NCI-H1436 treated with DMSO at 0.1 percent for 48 hours (cell line): ENCODE measurements around the gene KLK6.

ENCODE experiments used
- DNase-seq: peaks from one replicate; lab custom pipeline; 2025; lab: John Stamatoyannopoulos, UW

Gene KLK6

DNA sequence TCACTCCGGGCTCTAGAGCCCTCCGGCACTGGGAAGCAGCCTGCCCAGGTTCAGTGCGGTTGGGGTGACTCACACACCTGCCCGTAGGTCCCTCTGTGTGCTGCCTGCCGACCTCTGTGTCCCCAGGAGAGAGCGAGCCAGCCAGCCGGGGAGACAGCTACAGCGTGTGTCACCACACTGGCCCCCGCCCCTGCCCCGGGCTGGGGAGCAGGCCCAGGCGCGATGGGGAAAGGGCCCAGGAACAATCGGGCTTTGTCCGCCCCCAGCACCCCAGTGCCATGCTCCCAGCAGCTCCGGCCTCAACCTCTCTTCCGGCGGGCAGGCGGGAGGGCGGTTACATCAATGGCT lies at the start of gene KLK6:
TSS of gene KLK6 (minus strand) at position 179 of the 348 bp plus-strand sequence. CDS start 1,487 bp downstream, outside the sequence.
- no peak for DNase-seq

DNA sequence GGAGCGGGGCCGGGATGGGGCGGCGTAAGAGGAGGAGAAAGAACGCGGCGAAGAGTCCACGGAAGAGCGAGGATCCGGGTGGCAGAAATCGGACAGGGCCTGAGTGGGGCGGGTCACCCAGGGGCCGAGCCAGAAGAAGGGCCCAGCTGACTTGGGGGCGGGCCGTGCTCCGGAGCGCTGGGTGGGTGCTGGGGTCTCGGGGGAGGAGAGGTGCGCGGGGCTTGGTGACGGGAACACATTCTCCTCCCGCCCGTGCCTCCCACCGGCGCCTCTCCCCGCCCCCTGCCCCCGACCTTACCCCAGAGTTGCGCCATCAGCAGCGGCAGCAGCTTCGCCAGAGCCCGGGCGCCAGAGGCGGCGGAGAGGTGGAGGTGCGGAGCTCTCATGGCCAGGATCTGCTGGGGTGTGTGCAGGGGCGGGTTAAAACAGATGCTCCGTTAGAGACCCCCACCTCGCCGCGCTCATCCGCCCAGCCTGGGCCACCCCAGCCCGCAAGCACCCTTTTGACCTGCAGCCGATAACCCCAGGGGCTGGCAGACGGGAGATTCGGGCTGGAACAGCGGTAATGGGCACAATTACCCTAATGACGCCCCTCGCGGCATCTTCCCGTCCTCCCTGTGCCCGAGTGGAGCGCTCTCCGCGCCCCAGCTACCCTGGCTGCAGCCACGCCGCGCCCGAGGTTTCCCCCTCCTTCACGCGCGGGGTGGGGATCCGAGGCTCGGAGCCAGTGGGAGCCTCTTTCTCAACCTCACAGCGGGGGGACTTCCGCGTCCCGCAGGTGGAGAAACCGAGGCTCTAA lies 49.6 kb upstream of the KLK6 start:
- DNase-seq, result no peak

DNA sequence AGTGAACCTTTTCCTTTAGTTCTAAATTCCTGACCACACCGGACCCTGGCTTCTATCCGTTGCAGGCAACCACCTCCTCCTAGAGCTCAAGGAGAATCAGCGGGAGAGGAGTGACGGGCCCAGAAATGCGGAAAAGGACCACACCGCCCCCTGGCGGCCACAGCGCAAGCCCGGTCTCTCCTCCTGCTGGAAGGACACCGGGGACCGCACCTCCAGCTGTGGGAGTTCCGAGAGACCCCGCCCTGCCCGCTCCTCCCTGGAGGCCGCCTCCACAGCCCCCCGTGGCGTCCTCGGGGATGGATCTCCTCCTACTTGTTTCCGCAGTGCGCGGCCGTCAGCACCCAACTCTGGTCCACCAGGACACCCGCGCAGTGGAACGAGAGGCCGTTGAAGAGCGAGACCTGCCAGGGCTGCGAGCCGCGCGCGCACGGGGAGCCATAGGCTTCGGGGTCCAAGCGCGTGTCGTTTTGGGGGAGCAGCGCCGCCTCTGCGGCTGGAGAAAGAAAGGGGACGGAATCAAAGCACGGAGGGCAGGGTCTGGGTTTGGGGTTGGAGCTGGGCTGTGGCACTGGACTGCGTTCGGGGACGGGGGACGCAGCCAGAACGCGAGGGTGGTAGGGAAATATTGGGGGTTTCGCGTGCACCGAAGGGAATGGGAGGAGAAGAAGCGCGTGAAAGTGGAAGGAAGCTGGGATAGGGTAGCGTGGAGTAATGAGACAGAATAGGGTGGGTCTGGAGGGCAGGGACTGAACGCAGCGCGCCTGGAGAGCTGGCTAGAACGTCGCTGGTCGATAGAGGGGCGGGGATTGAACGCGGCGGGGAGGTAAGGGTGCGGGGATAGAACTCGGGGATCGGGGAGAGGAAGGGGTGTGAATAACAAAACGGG lies 47.6 kb upstream of the KLK6 start:
- DNase-seq, result no peak

DNA sequence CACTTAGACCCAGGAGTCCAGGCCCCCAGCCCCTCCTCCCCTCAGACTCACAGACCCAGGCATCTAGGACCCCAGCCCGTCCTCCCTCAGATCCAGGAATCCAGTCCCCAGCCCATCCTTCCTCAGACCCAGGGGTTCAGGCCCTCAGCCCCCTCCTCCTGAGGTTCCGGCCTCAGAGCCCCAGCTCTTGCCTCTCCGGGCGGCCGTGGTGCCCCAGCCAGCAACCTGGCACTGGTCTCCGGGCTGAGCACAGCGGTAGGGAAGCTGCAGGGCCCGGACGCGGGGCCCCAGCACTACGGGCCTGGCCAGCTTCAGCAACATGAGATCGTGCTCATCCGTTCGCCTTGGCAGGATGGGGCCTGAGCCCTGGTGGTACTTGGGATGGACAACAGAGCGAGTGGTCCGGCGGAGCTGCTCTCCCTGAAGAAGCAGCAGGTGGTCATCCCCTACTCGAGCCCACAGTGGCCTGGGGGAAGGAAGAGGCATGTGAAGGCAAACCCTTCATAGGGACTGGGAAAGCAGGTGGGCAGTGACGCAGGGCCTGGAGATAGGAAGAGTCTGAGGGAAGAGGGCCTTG lies 46.4 kb upstream of the KLK6 start:
- no peak for DNase-seq

DNA sequence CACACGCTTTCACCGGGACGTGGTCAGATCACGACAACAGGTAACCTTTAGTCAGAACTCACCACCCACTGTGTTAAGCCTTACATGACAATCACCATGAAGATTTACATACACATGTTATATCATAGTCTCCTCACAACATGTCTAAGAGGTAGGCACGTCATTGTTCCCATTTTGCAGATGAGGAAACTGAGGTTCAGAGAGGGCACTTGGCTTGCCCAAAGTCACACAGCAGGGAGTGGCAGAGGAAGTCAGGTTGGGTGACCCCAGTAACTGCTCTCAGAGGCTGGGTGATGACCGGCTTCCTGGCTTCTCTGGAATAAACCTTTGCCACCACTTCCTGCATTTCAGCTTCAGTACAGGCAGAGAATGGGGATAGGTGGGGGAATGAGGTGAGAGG lies 44.9 kb upstream of the KLK6 start:
- DNase-seq, result no peak

DNA sequence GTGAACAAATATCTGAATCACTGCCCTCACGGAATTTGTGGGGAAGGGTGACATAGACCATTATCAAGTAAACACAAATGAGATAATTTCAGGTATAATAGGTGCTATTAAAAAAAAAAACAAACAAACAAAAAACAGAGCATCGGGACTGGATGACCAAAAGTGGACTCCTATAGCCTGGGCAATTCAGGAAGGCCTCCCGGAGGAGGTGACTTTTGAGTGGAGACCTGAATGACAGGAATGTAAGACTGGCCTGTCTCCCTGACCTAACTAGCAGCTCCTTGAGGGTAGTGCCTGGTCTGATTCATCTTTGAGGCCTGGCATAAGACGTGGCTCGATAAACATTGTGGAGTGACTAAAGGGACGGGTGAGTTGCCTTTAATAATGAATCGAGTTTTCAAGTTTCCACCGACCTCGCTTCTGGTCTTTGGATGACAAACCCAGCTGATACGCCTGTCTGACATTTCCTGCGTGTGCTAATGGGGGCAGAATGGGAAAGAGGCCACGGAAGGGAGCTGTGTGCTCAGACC lies 43.3 kb upstream of the KLK6 start:
- no peak for DNase-seq

DNA sequence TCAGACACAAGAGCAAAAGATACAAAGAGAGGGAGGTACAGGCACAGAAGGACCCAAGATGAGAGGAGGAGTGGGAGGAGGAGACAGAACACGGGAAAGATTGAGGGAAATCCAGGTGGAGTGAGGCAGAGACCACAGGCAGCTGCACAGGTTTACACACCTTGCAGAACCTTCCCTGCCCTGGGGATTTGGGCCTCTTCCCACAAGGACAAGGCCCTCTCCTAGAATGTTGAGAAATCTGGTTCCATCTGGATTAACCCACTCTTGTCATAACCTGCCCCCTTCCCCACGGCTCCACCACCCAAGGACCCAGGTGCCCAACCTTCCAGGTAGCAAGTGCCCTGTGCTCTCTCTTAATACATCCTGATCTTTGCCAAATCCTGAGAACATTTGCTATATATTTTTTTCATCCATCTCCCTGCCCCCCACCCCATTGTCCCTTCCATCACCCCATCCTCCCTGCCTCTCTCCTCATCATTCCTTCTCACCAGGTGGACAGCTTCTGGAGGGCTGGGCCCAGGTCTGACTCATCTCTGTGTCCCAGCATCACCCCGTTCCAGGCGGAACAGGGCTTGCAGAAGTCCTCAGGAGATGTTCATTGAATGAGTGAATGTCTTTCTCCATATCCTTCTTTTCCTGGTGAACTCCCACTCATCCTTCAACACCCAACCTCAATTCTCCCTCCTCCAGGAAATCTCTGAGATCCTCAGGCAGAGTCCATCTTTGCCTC lies 40.8 kb upstream of the KLK6 start:
- DNase-seq, result no peak

DNA sequence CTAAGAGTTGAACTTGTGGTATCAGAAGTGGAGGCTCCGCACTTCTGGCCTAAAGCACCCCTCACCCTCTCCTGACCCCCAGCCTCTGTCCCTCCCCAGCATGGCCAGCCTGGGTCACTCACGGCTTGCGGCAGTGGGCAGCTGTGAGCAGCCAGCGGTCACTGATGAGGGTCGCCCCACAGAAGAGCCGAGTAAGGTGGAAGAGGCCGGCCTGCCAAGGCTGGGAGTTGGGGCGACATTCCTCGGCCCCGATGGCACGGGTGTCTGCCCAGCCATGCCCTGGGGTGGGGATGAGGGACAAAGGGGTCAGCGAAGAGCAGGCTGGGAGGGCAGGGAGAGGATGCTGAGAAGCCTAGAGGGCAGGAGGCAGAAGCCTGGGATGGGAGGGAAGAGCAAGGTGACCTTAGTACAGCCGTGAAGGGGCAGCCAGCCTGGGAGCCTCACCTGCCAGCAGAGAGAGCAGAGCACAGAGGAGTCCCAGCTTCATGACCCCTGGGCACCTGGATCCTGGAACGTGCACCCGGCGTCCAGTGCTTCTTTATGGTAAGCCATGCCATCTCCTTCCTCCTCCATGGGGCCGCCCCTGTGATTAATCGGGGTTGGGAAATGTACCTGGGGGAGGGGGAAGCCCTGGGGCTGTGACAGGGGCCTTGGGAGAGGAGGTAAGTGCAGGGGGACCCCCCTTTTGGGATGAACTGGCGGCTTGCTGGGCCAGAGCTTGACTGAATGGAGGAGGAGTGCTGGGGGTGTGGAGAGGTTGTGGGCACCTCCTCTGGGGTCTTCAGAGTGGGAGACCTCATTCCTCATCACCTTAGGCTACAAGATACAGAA lies 39.9 kb upstream of the KLK6 start:
- DNase-seq, result no peak

DNA sequence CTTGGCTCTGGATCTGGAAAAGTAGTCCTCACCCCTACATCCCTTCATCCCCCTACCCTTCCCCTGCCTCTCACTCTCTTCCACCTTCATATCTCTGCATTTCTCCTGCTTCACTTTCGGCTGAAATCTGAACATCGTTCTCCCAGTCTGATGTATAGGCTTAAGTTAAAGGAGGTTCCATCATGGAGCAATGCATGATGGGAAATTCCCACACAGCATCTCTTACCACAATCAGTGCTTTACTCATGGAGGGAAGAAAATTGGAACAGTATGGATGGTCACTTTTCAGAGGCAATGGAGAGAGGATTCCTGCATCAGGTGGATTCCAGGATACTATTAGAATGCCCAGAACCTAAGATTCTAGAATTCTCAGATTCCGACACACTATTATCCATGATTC lies 38.1 kb upstream of the KLK6 start:
- no peak for DNase-seq

DNA sequence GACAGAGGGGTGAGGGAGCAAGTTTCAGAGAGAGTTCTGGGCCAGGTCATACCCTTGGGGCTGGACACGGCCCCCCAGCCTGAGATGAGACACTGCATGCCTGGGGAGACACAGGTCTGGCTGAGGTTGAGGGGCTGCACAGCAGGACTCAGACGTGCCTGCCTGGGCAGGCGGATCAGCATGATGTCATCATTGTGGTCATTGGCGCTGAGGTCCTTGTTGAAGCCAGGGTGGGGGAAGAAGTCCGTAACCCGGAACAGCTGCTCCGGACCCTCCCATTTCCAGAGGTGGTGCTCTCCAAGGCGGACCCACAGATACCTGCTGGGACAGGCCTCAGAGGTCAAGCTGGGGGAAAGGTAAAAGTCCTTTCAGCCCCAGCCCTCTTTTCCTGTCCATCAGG lies 37.0 kb upstream of the KLK6 start:
- no peak for DNase-seq

DNA sequence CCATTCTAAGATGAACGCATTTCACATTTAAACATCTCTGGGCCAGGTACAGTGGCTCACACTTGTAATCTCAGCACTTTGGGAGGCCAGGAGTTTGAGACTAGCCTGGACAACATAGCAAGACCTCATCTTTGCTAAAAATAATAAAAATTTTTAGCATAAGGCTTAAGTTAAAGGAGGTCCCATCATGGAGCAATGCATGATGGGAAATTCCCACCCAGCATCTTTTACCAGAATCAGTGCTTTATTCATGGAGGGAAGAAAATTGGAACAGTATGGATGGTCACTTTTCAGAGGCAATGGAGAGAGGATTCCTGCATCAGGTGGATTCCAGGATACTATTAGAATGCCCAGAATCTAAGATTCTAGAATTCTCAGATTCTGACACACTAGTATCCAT lies 35.9 kb upstream of the KLK6 start:
- DNase-seq, result no peak

DNA sequence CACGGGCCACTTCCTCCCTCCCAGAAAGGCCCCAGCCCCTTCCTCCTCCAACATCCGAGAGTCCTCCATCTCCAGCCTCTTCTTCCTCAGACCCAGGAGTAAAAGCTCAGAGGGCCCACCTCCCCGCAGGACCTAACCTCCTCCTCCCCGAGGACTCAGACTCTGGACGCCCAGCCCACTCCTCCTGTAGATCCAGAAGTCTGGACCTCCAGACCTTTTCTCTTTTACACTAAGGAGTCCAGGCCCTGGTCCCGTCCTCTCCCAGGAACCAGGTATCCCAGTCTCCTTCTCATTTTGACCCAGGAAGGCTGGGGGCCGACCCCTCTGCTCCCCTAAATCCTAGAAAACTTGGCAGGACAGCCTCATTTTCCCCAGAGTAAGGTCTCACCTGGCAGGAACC lies 33.9 kb upstream of the KLK6 start:
- DNase-seq, result no peak

DNA sequence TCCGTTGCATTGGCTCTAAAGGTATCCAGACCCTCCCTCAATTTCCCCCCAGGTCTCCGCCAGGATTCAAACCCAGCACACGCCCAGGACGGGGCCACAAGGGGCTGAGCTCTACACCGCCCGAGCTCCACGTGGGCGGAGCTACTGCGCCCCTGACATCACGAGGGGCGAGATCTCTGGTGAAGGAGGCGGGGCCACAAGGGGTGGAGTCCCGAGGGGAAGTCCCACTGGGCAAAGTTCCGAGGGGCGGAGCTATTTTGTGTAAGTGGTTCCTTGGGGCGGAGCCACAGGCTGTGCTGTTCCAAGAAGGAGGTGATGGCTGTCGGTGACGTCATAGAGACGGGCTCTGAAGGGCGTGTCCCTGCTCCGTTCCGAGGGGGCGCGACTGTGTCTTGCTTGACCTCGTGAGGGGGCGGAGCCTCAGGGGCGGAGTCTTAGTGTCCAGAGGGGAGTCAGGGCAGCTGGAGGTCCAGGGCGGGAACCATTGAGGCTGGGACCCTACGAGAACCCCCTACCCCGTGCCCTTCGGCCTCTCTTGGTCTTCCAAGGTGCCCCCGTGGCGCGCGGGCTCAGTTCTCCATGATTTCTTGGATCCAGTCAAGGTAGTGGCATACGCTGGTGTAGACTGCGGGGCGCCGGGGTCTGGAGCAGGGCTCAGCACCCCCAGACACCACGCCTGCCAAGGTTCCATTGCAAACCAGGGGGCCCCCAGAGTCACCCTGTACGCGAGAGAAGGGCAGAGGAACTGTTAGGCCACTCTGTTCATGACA lies 33.3 kb upstream of the KLK6 start:
- no peak for DNase-seq

DNA sequence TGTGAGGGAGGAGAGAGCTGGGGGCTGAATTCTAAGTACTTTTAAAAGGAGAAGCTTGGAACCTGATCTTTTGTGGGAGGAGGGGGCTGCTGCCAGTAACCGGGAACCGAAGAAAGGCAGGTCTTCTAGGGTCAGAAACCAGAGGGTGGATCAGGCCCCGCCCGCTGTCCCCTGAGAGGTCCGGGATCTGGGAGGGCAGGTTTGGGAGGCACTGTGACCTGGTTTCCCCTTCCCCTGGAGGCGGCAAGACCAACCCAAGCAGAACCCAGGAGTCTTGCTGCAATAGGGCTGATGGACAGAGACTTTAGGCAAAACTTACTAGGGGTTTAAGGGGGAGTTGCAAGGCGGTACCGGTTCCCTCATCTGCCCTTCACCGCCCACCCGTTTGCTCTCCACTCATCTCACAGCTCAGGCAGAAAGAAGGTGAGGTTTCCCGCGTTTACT lies 32.7 kb upstream of the KLK6 start:
- no peak for DNase-seq

DNA sequence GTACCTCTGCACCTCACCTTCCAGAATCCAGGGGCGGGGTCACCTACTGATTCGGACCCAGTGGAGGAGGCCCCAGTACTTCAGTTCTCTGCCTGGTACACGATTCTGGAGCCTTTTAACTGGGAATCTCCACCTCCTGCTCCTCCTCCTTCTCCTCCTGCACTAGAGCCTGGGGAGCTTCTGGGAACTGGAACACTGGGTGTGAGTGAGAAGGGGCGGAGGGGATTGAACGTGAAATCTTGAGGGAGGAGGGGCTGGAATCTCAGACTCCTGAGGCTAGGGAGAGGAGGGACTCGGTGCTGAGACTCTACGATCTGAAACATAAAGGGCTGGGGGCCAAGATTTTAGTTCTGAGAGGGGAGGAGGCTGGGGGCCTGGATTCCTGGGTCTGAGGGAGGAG lies 32.1 kb upstream of the KLK6 start, which contains the start of gene KLK8:
TSS of gene KLK8 (minus strand) at position 90 of the 400 bp plus-strand sequence. CDS start 437 bp downstream, outside the sequence.
- DNase-seq, result no peak

DNA sequence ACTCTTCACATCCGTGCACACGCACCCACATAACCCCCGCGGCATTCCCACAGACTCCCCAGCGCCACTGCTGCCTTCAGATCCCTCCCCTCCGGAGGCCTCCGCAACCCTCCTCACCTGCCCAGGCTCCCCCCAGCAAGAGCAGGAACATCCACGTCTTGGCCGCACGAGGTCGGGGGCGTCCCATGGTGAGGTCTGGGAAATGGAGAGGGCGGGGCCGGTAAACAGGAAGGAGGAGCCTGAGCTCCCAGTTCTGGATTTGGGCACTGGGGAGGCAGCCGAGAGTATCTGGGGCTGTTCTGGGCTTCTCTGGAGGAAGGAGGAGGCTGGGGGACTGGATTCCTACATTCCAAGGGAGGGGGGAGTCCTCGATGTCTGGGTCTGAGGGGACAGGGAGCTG lies 31.6 kb upstream of the KLK6 start:
- DNase-seq, result no peak

DNA sequence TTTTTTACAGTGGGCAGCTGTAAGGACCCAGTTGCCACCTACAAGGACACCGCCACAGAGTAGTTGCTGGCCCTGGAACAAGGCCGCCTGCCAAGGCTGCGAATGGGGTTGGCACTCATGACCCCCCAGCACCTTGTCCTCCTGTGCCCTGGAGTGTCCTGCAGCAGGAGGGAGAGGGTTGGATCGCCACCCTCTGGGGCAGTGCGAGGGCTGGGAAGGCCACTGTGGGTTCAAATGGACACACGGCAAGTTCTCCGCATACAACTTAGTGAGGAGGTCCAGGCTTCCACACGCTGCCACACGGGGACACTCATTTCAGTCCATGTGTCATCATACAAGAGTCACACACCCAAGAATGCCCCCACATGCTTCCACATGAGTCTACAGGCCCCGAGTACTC lies 31.0 kb upstream of the KLK6 start:
- no peak for DNase-seq

DNA sequence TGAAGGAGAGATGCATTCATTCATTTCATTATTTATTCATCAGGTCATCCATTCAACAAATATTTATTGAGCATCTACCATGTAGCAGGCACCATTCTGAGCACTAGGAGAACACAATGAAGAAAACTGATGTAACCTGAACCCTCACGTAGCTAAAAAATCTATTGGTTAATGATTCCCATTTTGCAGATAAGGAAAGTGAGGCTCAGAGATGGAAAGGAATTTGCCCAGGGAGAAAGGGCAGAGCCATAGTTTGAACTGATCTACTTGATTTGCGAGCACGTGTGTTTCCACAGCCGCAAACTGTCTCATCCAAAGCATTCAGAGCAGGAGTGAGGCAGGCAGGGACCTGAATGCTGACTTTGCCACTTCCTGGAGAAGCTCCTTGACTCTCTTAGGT lies 29.3 kb upstream of the KLK6 start:
- no peak for DNase-seq

DNA sequence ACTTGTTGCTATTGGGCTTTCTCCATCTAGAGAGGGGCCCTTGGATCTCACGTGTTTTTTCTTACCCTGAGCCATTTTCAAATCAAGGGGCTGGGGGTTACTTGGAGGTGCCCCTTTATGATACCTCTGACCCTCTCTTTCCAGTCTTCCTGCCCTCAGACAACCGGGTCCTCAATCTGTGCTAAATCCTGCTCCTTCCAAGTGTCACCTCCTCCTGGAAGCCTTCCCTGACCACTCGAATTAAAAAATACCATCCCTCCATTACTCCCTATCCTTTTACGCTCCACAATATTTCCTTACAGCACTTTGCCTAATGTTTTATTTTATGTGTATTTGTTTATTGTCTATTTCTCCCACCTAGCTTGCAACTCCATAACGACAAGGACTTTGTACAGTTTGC lies 28.7 kb upstream of the KLK6 start:
- no peak for DNase-seq

DNA sequence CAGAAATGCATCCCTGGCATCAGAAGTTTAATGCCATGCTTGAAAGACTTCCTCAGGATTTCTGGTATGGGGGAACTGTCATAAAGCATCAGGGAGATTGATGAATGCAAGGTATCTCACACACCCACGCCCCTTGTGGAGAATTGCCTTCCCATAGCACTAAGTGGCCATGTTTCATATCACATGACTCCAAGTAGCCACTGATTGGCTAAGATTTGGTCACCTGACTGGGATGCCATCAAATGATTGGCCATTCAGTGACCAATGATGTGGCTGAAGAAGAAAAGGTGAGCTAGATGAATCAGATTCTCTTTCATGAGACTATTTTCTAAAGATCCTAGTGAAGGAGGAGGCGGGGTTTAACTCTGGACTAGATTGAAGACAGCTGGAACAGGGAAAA lies 24.7 kb upstream of the KLK6 start:
- DNase-seq, result no peak
